CD4-positive, alpha-beta T cell treated with Interferon gamma for 1 hour (primary cell): ENCODE measurements around the gene PRELID2.
"Not testable (repeated sequence)": the region's sequence is repeated elsewhere in the genome, so short reads cannot be mapped to it uniquely, and the experiment has no call there.

ENCODE experiments used
- DNase-seq: peaks from one replicate; pipeline ENCODE4 v3.0.0-alpha.2; 2020

The PRELID2 gene

DNA sequence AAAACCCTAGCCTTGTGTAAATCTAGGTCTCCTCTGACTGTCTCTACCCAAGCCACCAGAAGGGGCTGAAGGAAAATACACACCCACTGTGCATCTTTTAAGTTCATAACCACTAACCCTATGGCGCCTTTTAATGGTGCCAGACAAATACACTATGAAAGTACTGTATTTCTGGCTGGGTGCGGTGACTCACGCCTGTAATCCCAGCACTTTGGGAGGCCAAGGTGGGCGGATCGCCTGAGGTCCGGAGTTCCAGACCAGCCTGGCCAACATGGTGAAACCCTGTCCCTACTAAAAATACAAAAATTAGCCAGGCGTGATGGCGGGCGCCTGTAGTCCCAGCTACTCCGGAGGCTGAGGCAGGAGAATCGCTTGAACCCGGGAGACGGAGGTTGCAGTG is 1.1 kb upstream of the PRELID2 start:
- not testable (repeated sequence) for DNase-seq

DNA sequence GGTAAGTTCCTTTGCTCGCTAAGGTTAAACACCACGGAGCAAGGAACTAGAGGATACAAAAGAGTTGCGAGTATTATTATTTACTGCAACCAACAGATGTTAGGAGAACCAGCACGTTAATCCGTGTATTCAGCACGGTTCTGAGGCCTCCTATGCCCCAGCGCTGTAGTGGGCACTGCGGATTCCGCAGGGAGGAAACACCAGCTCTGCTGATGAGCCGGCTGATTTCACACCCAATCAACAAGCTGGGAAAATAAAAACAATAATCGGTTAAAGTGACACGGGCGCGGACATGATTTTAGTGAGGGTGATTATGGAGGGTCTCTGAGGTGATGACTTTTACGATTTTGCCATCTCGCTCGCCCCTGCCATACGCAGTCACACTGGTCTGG is 702 bp upstream of the PRELID2 start:
- no peak for DNase-seq

DNA sequence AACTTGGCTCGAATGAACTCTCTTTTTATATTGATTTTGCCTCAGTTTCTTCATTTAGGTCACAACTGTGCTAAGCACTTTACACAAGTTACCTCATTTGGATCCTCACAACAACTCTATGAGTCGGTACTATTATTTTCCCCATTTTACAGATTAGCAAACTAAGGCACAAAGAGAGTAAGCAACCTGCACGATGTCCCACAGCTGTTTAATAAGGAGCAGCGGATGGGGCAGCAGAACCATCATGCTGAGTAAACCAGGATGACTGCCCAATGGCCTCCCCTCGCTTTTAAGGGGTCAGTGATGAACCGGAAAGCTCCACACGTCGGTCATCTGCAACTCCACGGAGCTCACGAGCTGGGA is 607 bp downstream of the PRELID2 start:
- DNase-seq: no peak

- no peak for DNase-seq
These were observed 1.4 kb downstream of the PRELID2 start for GRCh38 chr5:145833631-145834200.

DNA sequence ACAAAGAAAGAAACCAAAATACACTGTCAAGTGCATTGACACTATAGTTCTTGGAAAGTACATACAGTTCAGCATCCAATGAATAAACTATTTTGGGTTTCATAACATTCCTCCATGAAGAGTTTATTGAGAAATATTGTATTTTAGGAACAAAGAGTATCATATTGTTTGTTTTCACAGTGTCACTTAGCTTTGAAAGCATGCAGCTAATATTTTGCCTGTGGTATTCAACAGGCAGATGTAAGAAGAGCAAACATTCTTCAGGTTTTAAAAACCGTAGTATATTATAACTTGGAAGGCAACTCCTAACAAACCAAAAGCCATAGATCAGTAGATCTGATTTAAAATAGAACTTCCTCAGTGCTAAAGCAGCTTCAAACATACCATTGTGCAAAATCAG is 4.5 kb downstream of the PRELID2 start:
- no peak for DNase-seq

GRCh38 chr5:145829708-145830361 is 5.3 kb downstream of the PRELID2 start:
- no peak for DNase-seq

GRCh38 chr5:145826895-145827674 is 8.1 kb downstream of the PRELID2 start:
- no peak for DNase-seq

- no peak for DNase-seq
These were observed 9.4 kb downstream of the PRELID2 start for GRCh38 chr5:145825751-145826180.

GRCh38 chr5:145824040-145824439 is 11.1 kb downstream of the PRELID2 start:
- DNase-seq: no peak

- no peak for DNase-seq
These were observed 16.5 kb downstream of the PRELID2 start for GRCh38 chr5:145818604-145819003.

DNA sequence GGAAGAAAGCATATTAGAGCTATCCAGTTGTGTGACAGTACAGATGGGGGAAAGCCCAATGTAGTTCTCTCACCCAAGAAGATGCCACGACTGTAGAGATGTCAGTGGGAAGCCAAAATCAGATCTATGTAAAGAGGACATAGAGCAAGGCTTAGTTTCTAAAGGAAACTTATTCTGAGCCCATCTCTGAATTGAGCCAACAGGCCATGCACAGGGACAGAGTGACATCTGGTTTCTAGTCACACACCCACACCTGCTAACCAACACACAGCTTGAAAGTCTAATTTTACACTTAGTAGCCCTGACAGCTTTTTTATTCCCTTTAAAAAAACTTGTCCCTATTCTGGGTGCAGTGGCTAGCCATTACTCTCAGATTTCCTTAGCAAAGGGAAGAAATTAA is 22.3 kb downstream of the PRELID2 start:
- no peak for DNase-seq

DNA sequence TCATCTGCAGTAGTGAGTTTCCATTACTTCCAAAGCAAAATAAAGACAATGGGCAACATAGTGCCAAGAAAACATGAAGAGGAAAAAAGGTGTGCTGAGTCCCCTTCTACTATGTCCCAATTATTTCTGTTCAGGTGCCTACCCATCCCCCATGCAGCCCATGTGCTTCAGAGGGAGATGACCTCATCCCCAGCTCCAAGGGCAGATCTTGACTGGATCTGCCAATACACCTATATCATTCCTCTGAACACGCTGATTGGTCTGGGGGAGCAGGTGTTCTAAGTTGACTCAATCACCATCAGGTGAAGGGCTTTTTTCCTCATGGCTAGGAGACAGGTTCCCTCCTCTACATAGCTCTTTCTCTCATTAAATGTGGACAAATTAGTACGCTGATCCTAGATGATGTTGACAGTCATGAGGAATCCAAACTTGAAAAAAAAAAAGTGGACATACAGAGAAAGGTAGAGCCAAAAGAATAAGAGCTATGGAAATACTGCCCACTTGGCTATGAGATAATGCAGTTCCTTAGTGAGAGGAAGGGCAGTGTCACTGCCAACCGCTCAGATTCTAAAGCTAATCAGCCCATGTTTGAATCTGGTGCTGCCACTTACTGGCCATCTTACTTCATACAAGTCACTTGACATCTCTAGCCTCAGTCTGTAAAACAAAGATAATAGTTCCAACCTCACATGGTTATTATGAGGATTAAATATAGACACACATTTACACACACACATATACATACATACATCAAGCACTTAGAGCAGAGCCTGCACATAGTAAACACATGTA is 23.1 kb downstream of the PRELID2 start:
- no peak for DNase-seq

DNA sequence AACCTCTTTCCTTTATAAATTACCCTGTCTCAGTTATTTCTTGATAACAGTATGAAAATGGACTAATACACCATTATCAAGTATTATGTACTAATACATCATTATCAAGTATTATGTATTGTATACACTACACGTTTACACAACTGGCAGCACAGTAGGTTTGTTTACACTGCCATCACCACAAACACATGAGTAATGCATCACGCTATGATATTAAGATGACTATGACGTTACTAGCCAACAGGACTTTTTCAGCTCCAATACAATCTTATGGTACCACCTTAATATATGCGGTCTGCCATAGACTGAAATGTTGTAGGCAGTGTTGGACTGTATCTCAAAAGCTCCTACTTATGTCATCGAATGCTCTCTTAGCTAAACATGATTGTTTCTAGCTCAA is 28.2 kb downstream of the PRELID2 start:
- no peak for DNase-seq

GRCh38 chr5:145805819-145806218 is 29.3 kb downstream of the PRELID2 start:
- DNase-seq: no peak

- no peak for DNase-seq
These were observed 30.4 kb downstream of the PRELID2 start for GRCh38 chr5:145804701-145805100.

DNA sequence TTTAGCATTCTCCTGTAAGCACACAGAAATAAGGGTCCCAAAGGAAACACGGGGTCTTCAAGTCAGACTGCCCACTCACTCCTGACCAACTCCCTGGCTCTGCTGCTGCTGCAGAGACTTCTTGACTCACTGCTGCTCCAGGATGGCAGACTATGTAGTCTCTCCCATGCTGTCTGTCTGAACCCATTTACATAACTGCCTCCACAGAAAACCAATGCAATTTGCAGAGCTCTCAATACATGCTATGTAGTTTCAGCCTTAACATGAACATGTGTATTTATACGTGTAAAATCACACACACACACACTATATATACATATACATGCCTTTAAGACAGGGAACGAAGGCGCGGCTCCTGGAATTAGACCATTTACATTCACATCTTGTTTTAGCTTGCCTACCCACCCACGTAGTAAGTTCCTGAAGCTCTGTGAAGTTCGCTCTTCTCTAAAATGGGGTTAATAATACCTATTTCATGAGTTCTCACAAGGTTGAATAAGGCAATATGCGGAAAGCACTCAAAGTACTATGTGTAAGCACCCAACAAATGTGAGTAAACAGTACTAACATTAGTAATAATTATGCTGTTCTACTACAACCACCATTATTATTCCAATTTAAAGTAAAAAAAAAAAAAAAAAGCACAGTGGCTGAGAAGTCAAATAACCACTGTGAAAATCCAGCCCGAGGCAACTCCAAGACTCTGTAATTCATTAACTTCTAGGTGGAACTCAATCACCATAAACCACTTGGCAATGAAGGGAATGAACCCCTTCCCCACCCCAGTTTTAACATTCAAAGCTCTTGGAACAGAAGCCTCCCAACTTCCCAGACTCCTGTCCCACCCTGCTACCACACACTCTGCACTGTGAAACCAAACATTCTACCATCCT is 31.8 kb downstream of the PRELID2 start:
- DNase-seq: no peak

GRCh38 chr5:145801195-145801594 is 33.9 kb downstream of the PRELID2 start:
- no peak for DNase-seq

GRCh38 chr5:145800181-145800580 is 35.0 kb downstream of the PRELID2 start:
- DNase-seq: no peak

DNA sequence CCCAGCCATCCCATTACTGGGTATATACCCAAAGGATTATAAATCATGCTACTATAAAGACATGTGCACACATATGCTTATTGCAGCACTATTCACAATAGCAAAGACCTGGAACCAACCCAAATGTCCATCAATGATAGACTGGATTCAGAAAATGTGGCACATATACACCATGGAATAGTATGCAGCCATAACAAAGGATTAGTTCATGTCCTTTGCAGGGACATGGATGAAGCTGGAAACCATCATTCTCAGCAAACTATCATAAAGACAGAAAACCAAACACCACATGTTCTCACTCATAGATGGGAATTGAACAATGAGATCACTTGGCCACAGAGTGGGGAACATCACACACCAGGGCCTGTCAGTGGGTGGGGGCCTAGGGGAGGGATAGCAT is 36.6 kb downstream of the PRELID2 start:
- not testable (repeated sequence) for DNase-seq

DNA sequence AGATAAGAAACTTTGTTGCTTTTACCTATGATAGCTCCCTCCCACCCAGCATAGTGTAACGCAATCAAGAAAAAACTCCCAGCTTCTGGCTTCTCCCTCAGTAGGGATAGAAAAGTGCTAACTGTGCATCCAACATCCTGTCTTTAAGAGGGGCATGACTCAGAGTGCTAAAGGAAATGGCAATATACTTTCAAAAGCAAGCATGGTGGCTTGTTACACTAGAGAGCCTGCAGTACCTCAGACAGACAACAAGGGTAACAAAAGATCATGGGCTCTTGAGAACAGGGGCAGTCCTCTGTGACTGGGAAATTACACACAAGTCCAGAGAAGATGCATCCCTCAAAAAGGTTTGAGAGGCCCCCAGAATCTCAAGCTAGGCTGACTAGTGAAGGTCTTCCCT is 37.8 kb downstream of the PRELID2 start:
- no peak for DNase-seq

DNA sequence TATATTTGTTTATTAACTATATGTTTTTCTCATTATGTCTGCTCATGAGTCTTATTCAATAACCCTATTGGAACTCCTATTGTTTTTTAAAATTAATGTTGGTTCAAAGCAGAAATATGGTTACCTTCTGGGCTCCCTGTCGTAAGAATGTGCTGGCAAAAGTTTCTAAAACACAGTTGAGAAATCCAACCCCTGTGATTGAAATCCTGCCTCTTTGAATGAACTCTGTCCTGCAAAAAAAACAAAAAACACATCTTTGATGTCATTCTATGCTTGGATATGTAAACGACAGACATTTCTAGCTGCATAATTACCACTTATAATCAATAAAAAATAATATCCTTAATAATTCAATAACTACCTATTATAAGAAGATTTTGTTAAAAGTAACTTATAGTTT is 38.8 kb downstream of the PRELID2 start:
- DNase-seq: no peak

DNA sequence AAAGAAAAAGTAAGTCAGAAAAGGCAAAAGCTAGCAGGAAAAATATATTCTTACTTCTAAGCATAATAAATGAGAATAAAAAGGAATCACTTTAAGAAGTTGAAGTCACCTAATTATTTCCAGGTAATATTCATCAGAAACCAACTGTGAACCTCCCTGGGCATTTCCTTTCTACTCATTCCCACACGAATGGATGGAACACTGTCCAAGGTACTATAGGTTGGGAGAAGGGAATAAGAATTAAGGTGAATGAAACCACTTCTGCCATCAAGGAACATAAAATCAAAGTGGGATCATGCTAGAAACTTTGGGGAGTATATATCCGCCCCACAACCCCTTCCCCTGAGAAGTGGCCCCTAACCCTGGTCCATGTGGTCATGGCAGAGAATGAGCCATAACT is 41.6 kb downstream of the PRELID2 start:
- DNase-seq: no peak

GRCh38 chr5:145792840-145793239 is 42.3 kb downstream of the PRELID2 start:
- no peak for DNase-seq
